ENCODE measurements around the gene FER1L5. TPM values are rescaled to one million over a fixed set of nuclear protein-coding genes. Genes with fewer than 3 reads are reported as not detected.

The FER1L5 gene
- total RNA-seq, 1 donor from 2014 or later: 0.52 TPM

- H3K27ac ChIP-seq (ENCODE audit: low read depth, low read length): no peak overlapping the region
- H3K27me3 ChIP-seq (ENCODE audit: control insufficient read depth in 3 of 3, insufficient read depth in 3 of 3, low read length in 3 of 3): peaks cover 0 to 12% (median 3%) of the 10 kb centered on the region in 3 donors
- no peaks in the 10 kb centered on the region for H3K36me3 ChIP-seq (ENCODE audit: control insufficient read depth in 3 of 3, insufficient read depth in 3 of 3, low read length in 3 of 3)
- peaks cover 0 to 11% (median 6%) of the 10 kb centered on the region in 3 donors for H3K4me1 ChIP-seq (ENCODE audit: control insufficient read depth in 3 of 3, insufficient read depth in 3 of 3, low read length in 3 of 3)
- no peak overlapping the region for H3K9ac ChIP-seq (ENCODE audit: low read depth in 1 of 3, low read length in 3 of 3)
- H3K9me3 ChIP-seq (ENCODE audit: control insufficient read depth in 3 of 3, low read length in 3 of 3): no peaks in the 10 kb centered on the region
- no peak overlapping the region for H3K4me3 ChIP-seq (ENCODE audit: low read length in 3 of 3)
Measured at GRCh38 chr2:96669539-96670215, 27.1 kb downstream of the FER1L5 start.

DNA sequence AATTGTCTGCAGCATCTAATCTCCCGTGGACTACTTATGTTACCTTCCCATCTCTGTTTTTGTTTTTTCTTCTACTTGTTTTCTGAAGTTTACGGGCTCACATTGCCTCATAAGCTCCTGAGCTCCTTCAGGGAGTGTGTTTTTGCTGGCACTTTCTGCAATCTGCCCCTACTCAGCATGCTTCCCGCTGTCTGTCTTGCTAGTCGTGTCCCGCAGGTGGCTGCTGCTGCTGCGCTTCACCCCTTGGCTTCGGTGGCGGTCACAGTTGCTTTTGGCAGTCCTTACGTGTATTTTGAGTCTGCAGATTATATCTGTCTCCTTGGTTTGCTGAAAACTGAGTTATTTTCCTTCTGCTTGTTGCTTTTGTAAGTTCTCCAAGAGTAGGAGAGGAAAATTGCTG lies 37.3 kb downstream of the FER1L5 start:
- Histone ChIP-seq H3K4me3 (ENCODE audit: low read length in 3 of 3) (no peak overlapping the region), H3K9me3 (ENCODE audit: control insufficient read depth in 3 of 3, low read length in 3 of 3) (no peaks in the 10 kb centered on the region), H3K36me3 (ENCODE audit: control insufficient read depth in 3 of 3, insufficient read depth in 3 of 3, low read length in 3 of 3) (no peaks in the 10 kb centered on the region), H3K27ac (ENCODE audit: low read depth, low read length) (no peak overlapping the region), H3K9ac (ENCODE audit: low read depth in 1 of 3, low read length in 3 of 3) (no peak overlapping the region), H3K4me1 (ENCODE audit: control insufficient read depth in 3 of 3, insufficient read depth in 3 of 3, low read length in 3 of 3) (no peaks in the 10 kb centered on the region), H3K27me3 (ENCODE audit: control insufficient read depth in 3 of 3, insufficient read depth in 3 of 3, low read length in 3 of 3) (peaks cover 0 to 9% (median 6%) of the 10 kb centered on the region in 3 donors)

GRCh38 chr2:96680561-96681141 lies 38.1 kb downstream of the FER1L5 start:
- H3K4me1 ChIP-seq (ENCODE audit: control insufficient read depth in 3 of 3, insufficient read depth in 3 of 3, low read length in 3 of 3): peaks cover under 1 to 5% (median 1%) of the 10 kb centered on the region in 3 donors
- H3K27ac ChIP-seq (ENCODE audit: low read depth, low read length): no peak overlapping the region
- H3K9me3 ChIP-seq (ENCODE audit: control insufficient read depth in 3 of 3, low read length in 3 of 3): no peaks in the 10 kb centered on the region
- no peak overlapping the region for H3K9ac ChIP-seq (ENCODE audit: low read depth in 1 of 3, low read length in 3 of 3)
- H3K27me3 ChIP-seq (ENCODE audit: control insufficient read depth in 3 of 3, insufficient read depth in 3 of 3, low read length in 3 of 3): peaks cover 4 to 16% (median 6%) of the 10 kb centered on the region in 3 donors
- no peaks in the 10 kb centered on the region for H3K36me3 ChIP-seq (ENCODE audit: control insufficient read depth in 3 of 3, insufficient read depth in 3 of 3, low read length in 3 of 3)
- H3K4me3 ChIP-seq (ENCODE audit: low read length in 3 of 3): no peak overlapping the region

GRCh38 chr2:96681540-96681939 lies 39.0 kb downstream of the FER1L5 start:
- H3K4me3 ChIP-seq (ENCODE audit: low read length in 3 of 3): no peak overlapping the region
- peaks cover 5 to 7% (median 6%) of the 10 kb centered on the region in 3 donors for H3K4me1 ChIP-seq (ENCODE audit: control insufficient read depth in 3 of 3, insufficient read depth in 3 of 3, low read length in 3 of 3)
- no peaks in the 10 kb centered on the region for H3K9me3 ChIP-seq (ENCODE audit: control insufficient read depth in 3 of 3, low read length in 3 of 3)
- no peaks in the 10 kb centered on the region for H3K36me3 ChIP-seq (ENCODE audit: control insufficient read depth in 3 of 3, insufficient read depth in 3 of 3, low read length in 3 of 3)
- H3K9ac ChIP-seq (ENCODE audit: low read depth in 1 of 3, low read length in 3 of 3): no peak overlapping the region
- peaks cover 9 to 24% (median 12%) of the 10 kb centered on the region in 3 donors for H3K27me3 ChIP-seq (ENCODE audit: control insufficient read depth in 3 of 3, insufficient read depth in 3 of 3, low read length in 3 of 3)
- H3K27ac ChIP-seq (ENCODE audit: low read depth, low read length): no peak overlapping the region

DNA sequence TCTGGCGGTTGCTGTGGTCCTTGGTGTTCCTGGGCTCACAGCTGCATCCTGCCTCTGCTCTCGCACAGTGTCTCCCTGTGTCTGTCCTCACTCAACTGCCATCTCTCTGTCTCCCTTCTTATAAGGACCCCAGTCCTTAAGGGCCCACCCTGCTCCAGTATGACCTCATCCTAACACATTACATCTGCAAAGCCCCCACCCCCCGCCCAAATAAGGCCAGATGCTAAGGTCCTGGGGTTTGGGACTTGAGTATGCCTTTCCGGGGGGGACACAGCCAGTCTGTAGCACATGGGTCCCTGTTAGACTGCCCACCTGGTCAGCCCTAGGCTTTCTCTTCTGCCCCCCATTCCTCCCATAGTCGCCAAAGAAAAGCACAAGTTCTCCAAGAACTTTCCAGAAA lies 40.7 kb downstream of the FER1L5 start:
- peaks cover 9 to 32% (median 12%) of the 10 kb centered on the region in 3 donors for H3K27me3 ChIP-seq (ENCODE audit: control insufficient read depth in 3 of 3, insufficient read depth in 3 of 3, low read length in 3 of 3)
- H3K9me3 ChIP-seq (ENCODE audit: control insufficient read depth in 3 of 3, low read length in 3 of 3): no peaks in the 10 kb centered on the region
- H3K4me3 ChIP-seq (ENCODE audit: low read length in 3 of 3): no peak overlapping the region
- H3K36me3 ChIP-seq (ENCODE audit: control insufficient read depth in 3 of 3, insufficient read depth in 3 of 3, low read length in 3 of 3): no peaks in the 10 kb centered on the region
- peaks cover 5 to 7% (median 6%) of the 10 kb centered on the region in 3 donors for H3K4me1 ChIP-seq (ENCODE audit: control insufficient read depth in 3 of 3, insufficient read depth in 3 of 3, low read length in 3 of 3)
- no peak overlapping the region for H3K9ac ChIP-seq (ENCODE audit: low read depth in 1 of 3, low read length in 3 of 3)
- no peak overlapping the region for H3K27ac ChIP-seq (ENCODE audit: low read depth, low read length)

- no peak overlapping the region for H3K9ac ChIP-seq (ENCODE audit: low read depth in 1 of 3, low read length in 3 of 3)
Measured at GRCh38 chr2:96683972-96684820, 41.6 kb downstream of the FER1L5 start.

GRCh38 chr2:96684883-96685576 lies 42.5 kb downstream of the FER1L5 start:
- H3K4me1 ChIP-seq (ENCODE audit: control insufficient read depth in 3 of 3, insufficient read depth in 3 of 3, low read length in 3 of 3): peaks cover 5 to 7% (median 6%) of the 10 kb centered on the region in 3 donors
- no peaks in the 10 kb centered on the region for H3K36me3 ChIP-seq (ENCODE audit: control insufficient read depth in 3 of 3, insufficient read depth in 3 of 3, low read length in 3 of 3)
- no peaks in the 10 kb centered on the region for H3K9me3 ChIP-seq (ENCODE audit: control insufficient read depth in 3 of 3, low read length in 3 of 3)
- H3K4me3 ChIP-seq (ENCODE audit: low read length in 3 of 3): no peak overlapping the region
- H3K27ac ChIP-seq (ENCODE audit: low read depth, low read length): no peak overlapping the region
- H3K27me3 ChIP-seq (ENCODE audit: control insufficient read depth in 3 of 3, insufficient read depth in 3 of 3, low read length in 3 of 3): peaks cover 9 to 32% (median 12%) of the 10 kb centered on the region in 3 donors
- no peak overlapping the region for H3K9ac ChIP-seq (ENCODE audit: low read depth in 1 of 3, low read length in 3 of 3)

More at GRCh38 chr2:96683972-96684820, 41.6 kb downstream of the FER1L5 start:
- Histone ChIP-seq H3K27ac (ENCODE audit: low read depth, low read length) (no peak overlapping the region), H3K36me3 (ENCODE audit: control insufficient read depth in 3 of 3, insufficient read depth in 3 of 3, low read length in 3 of 3) (no peaks in the 10 kb centered on the region), H3K4me3 (ENCODE audit: low read length in 3 of 3) (no peak overlapping the region), H3K9me3 (ENCODE audit: control insufficient read depth in 3 of 3, low read length in 3 of 3) (no peaks in the 10 kb centered on the region), H3K27me3 (ENCODE audit: control insufficient read depth in 3 of 3, insufficient read depth in 3 of 3, low read length in 3 of 3) (peaks cover 9 to 32% (median 12%) of the 10 kb centered on the region in 3 donors), H3K4me1 (ENCODE audit: control insufficient read depth in 3 of 3, insufficient read depth in 3 of 3, low read length in 3 of 3) (peaks cover 5 to 7% (median 6%) of the 10 kb centered on the region in 3 donors)

- peaks cover 5 to 7% (median 6%) of the 10 kb centered on the region in 3 donors for H3K4me1 ChIP-seq (ENCODE audit: control insufficient read depth in 3 of 3, insufficient read depth in 3 of 3, low read length in 3 of 3)
- H3K9ac ChIP-seq (ENCODE audit: low read depth in 1 of 3, low read length in 3 of 3): no peak overlapping the region
- H3K9me3 ChIP-seq (ENCODE audit: control insufficient read depth in 3 of 3, low read length in 3 of 3): no peaks in the 10 kb centered on the region
- H3K4me3 ChIP-seq (ENCODE audit: low read length in 3 of 3): no peak overlapping the region
- H3K36me3 ChIP-seq (ENCODE audit: control insufficient read depth in 3 of 3, insufficient read depth in 3 of 3, low read length in 3 of 3): no peaks in the 10 kb centered on the region
- no peak overlapping the region for H3K27ac ChIP-seq (ENCODE audit: low read depth, low read length)
- H3K27me3 ChIP-seq (ENCODE audit: control insufficient read depth in 3 of 3, insufficient read depth in 3 of 3, low read length in 3 of 3): peaks cover 9 to 32% (median 12%) of the 10 kb centered on the region in 3 donors
Measured at GRCh38 chr2:96685577-96686459, 43.3 kb downstream of the FER1L5 start.

- Histone ChIP-seq H3K9ac (ENCODE audit: low read depth in 1 of 3, low read length in 3 of 3) (no peak overlapping the region), H3K27ac (ENCODE audit: low read depth, low read length) (no peak overlapping the region), H3K4me1 (ENCODE audit: control insufficient read depth in 3 of 3, insufficient read depth in 3 of 3, low read length in 3 of 3) (peaks cover 5 to 7% (median 6%) of the 10 kb centered on the region in 3 donors), H3K4me3 (ENCODE audit: low read length in 3 of 3) (no peak overlapping the region), H3K9me3 (ENCODE audit: control insufficient read depth in 3 of 3, low read length in 3 of 3) (no peaks in the 10 kb centered on the region), H3K27me3 (ENCODE audit: control insufficient read depth in 3 of 3, insufficient read depth in 3 of 3, low read length in 3 of 3) (peaks cover 9 to 32% (median 12%) of the 10 kb centered on the region in 3 donors), H3K36me3 (ENCODE audit: control insufficient read depth in 3 of 3, insufficient read depth in 3 of 3, low read length in 3 of 3) (no peaks in the 10 kb centered on the region)
Measured at GRCh38 chr2:96687266-96687665, 44.7 kb downstream of the FER1L5 start.
